22Rv1 (cell line): ENCODE data around the gene CAMK2N1.

Experiments used
- CTCF ChIP-seq: fragments of 450-650 bp; IDR thresholded peaks from 2 replicates; pipeline ENCODE4 v1.5.1; 2017; ENCODE audit warnings: mild to moderate bottlenecking
- ZFX ChIP-seq: fragments of 450-650 bp; IDR thresholded peaks from 2 replicates; pipeline ENCODE4 v1.6.1; 2017; ENCODE audit warnings: antibody characterized with exemption, borderline replicate concordance

DNA sequence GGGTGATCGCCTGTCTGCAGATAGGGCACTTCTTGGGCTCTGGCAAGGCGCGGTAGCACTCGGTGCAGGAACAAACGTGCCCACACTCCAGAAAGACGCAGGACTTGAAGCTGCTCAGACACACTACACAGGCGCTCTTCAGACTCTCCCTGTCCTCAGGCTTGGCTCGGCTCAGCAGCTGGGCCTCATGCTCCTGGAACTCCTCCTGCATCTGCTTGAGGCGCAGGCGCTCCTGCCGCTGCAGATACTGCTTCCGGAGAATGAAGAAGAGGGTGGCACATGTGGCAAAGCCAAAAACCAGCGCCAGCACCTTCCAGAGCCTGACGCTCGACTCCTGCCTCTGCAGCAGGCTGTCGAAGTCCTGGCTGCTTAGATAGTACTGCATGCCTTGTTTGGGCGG is 14.7 kb upstream of the CAMK2N1 start:
- TF ChIP-seq CTCF: no peak
- TF ChIP-seq ZFX: no peak
